Natural killer cell (primary cell): Measurements from ENCODE around the gene CCL22. TPM values are rescaled to one million over a fixed set of nuclear protein-coding genes. Genes with fewer than 3 reads are reported as not detected.

Experiments used
- ATAC-seq, 3 donors: fragments of 150-1000 bp in 2 of 3; fragments of 200-7000 bp in 1 of 3; cut with Tn5 transposase; 1 replicate in 1 of 3; 2 replicates in 2 of 3; pipeline ENCODE4 v1.10.0; 2021; ENCODE audit warnings: mild to moderate bottlenecking in 2 of 3, moderate library complexity in 2 of 3
- DNase-seq, 2 donors: peaks; one replicate each; pipeline versions ENCODE4 v3.0.0 to v3.0.0-alpha.2; 2013 to 2021; ENCODE audit warnings: mixed read lengths in 1 of 2
- H3K27ac ChIP-seq: one replicate; pipeline ENCODE4 v1.5.1; 2013; ENCODE audit warnings: mild to moderate bottlenecking, low read length
- H3K27me3 ChIP-seq: one replicate; pipeline ENCODE4 v1.6.1; 2013; ENCODE audit warnings: low read length; ENCODE audit not compliant: control insufficient read depth, insufficient read depth
- H3K36me3 ChIP-seq: one replicate; pipeline ENCODE4 v1.6.1; 2013; ENCODE audit warnings: low read length; ENCODE audit not compliant: control insufficient read depth, insufficient read depth
- H3K4me1 ChIP-seq: one replicate; pipeline ENCODE4 v1.6.1; 2013; ENCODE audit warnings: low read length; ENCODE audit not compliant: control insufficient read depth, insufficient read depth
- H3K4me3 ChIP-seq: one replicate; pipeline ENCODE4 v1.5.1; 2013; ENCODE audit warnings: low read length
- H3K9me3 ChIP-seq: one replicate; pipeline ENCODE4 v1.6.1; 2013; ENCODE audit warnings: low read length; ENCODE audit not compliant: control insufficient read depth, insufficient read depth
- H3K27ac Mint-ChIP-seq, 2 donors: one replicate each; pipeline ENCODE4 v1.8.0; 2022; ENCODE audit warnings: mild to moderate bottlenecking in 2 of 2, mixed read lengths in 2 of 2, moderate library complexity in 1 of 2
- H3K27me3 Mint-ChIP-seq, 2 donors: one replicate each; pipeline ENCODE4 v1.8.0; 2022; ENCODE audit warnings: low read depth in 2 of 2, mixed read lengths in 2 of 2
- H3K36me3 Mint-ChIP-seq: one replicate; pipeline ENCODE4 v1.8.0; 2022; ENCODE audit warnings: mixed read lengths
- H3K4me1 Mint-ChIP-seq, 2 donors: one replicate each; pipeline ENCODE4 v1.8.0; 2022; ENCODE audit warnings: mixed read lengths in 2 of 2
- H3K4me3 Mint-ChIP-seq: one replicate; pipeline ENCODE4 v1.8.0; 2022; ENCODE audit warnings: mild to moderate bottlenecking, moderate library complexity, mixed read lengths
- H3K9me3 Mint-ChIP-seq, 2 donors: one replicate each; pipeline ENCODE4 v1.8.0; 2022; ENCODE audit warnings: mixed read lengths in 2 of 2
- CTCF ChIP-seq: fragments of 200-600 bp; IDR thresholded peaks from one replicate; pipeline ENCODE4 v1.8.0; 2022; ENCODE audit warnings: antibody characterized with exemption
- WGBS: methylation state at CpG from one replicate; pipeline ENCODE4 v1.1.7; 2013; ENCODE audit warnings: missing lambda C conversion rate; ENCODE audit not compliant: insufficient coverage; 5-methylcytosine and 5-hydroxymethylcytosine counted together
- intact Hi-C: fragments of 100-400 bp; cut with micrococcal nuclease; formaldehyde crosslinking; loops from one replicate; pipeline ENCODE4 v1.14.2; 2022
- total RNA-seq, 4 donors: library from RNA; stranded (reverse); fragments of 120-200 nt in 1 of 4; gene quantifications; one replicate each; pipeline versions ENCODE4 v1.2.3 to v1.2.4, GENCODE V29; 2013 to 2022

Gene CCL22
- total RNA-seq, 3 donors from 2014 or later (not counting 1 experiment from before 2014, with no cell fraction given) = 0.14 TPM; not detected in 2

DNA sequence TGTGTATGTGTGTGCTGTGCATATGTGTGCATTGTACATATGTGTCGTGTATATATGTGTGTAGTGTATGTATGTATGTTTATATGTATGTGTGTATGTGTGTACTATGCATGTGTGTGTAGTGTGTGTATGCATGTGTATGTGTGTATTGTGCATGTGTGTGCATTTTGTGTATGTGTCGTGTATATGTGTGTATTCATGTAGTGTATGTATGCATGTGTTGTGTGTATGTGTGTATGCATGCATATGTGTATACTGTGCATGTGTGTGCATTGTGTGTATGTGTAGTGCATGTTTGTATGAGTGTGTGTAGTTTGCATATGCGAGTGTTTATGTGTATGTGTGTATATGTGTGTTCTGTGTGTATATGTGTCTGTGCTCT, 30.5 kb downstream of the CCL22 start:
- Mint-ChIP-seq H3K9me3 (no peaks in the 10 kb centered on the region), H3K36me3 (no peaks in the 10 kb centered on the region), H3K27me3 (no peaks in the 10 kb centered on the region), H3K27ac (no peak overlapping the region), H3K4me3 (no peak overlapping the region), H3K4me1 (no peaks in the 10 kb centered on the region)
- Histone ChIP-seq H3K9me3 (no peaks in the 10 kb centered on the region), H3K4me1 (peaks cover 6% of the 10 kb centered on the region), H3K36me3 (no peaks in the 10 kb centered on the region), H3K4me3 (no peak overlapping the region), H3K27ac (no peak overlapping the region), H3K27me3 (no peaks in the 10 kb centered on the region)
- TF ChIP-seq CTCF = no peak
- DNase-seq (no peak), ATAC-seq (peak in 1 of 3 donors; percentile 36)
- intact Hi-C loops = no loop called here
- WGBS = 94% methylated on average over 3 of the region's 3 CpGs

DNA sequence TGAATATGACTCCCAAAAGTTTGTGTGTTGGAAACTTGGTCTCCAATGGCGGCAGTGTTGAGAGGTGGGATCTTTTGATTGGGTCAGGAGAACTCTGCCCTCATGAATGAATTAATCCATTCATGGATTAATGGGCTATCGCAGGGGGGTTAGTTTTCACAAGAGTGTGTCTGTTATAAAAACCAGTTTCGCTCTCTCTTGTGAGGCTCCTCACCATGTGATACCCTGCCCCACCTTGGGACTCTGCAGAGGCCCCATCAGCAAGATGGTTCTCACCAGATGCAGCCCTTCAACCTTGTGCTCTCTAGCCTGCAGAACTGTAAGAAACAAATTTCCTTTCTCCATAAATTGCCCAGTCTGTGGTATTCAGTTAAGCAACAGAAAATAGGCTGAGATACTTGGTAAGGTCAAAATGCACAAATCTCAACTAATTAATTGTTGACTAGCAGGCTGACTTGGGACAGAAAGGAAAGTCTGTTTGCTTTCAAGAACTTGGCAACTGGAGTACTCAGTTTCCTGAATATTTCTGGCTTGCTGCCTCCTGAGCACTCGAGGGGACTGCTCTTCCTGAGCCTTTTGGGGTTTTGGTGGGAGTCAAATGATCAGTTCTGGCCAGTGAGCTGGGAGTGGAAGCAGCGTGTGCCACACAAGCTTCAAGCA, 32.2 kb downstream of the CCL22 start:
- DNase-seq = no peak
- Mint-ChIP-seq H3K9me3 (no peaks in the 10 kb centered on the region), H3K4me1 (no peaks in the 10 kb centered on the region), H3K4me3 (no peak overlapping the region), H3K27me3 (no peaks in the 10 kb centered on the region), H3K36me3 (no peaks in the 10 kb centered on the region), H3K27ac (no peak overlapping the region)
- ATAC-seq = no peak
- Histone ChIP-seq H3K4me3 (no peak overlapping the region), H3K36me3 (no peaks in the 10 kb centered on the region), H3K9me3 (no peaks in the 10 kb centered on the region), H3K4me1 (no peaks in the 10 kb centered on the region), H3K27ac (no peak overlapping the region), H3K27me3 (no peaks in the 10 kb centered on the region)
- no peak for TF ChIP-seq CTCF
- intact Hi-C loops = no loop called here
- 68% methylated on average over 5 of the region's 5 CpGs for WGBS

DNA sequence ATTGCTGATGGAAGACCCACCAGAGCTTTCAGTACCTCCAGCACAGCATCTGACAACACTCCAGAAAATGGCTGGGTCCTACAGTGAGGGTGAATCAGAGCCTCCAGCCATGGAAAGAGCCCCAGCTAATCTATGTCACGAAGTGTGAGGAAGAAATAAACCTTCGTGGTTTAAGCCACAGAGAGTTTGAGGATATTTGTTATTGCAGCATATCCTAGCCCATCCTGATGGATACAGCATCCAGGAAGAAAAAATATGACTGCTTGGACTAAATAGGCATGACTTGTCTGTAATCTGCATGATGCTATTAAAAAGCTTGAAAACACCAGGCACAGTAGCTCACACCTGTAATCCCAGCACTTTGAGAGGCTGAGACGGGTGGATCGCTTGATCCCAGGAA, 32.7 kb downstream of the CCL22 start:
- no peaks in the 10 kb centered on the region for H3K9me3 Mint-ChIP-seq
- Histone ChIP-seq H3K27me3 (no peaks in the 10 kb centered on the region), H3K4me3 (no peak overlapping the region), H3K9me3 (no peaks in the 10 kb centered on the region), H3K27ac (no peak overlapping the region), H3K4me1 (no peaks in the 10 kb centered on the region), H3K36me3 (no peaks in the 10 kb centered on the region)
- ATAC-seq (no peak), DNase-seq (no peak)
- H3K36me3 Mint-ChIP-seq = no peaks in the 10 kb centered on the region
- no peak overlapping the region for H3K4me3 Mint-ChIP-seq
- no peaks in the 10 kb centered on the region for H3K27me3 Mint-ChIP-seq
- no peak overlapping the region for H3K27ac Mint-ChIP-seq
- no peaks in the 10 kb centered on the region for H3K4me1 Mint-ChIP-seq
- WGBS = 64% methylated on average over 4 of the region's 4 CpGs
- intact Hi-C loops = no loop called here
- no peak for TF ChIP-seq CTCF

DNA sequence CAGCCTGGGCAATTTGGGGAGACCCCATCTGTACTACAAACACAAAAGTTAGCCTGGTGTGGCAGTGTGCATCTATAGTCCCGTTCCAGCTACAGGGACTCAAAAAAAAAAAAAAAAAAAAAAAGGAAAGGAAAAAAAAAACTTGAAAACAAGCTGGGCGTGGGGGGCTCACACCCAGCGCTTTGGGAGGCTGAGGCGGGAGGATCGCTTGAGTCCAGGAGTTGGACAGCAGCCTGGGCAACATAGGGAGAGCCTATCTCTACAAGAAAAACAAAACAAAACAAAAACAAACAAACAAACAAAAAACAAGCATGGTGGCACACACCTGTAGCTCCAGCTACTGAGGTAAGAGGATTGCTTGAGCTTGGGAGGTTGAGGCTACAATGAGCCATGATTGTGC, 33.1 kb downstream of the CCL22 start:
- H3K27me3 ChIP-seq = no peaks in the 10 kb centered on the region
- H3K9me3 ChIP-seq = no peaks in the 10 kb centered on the region
- H3K9me3 Mint-ChIP-seq = no peaks in the 10 kb centered on the region
- no peaks in the 10 kb centered on the region for H3K4me1 ChIP-seq
- no peak overlapping the region for H3K27ac ChIP-seq
- no peaks in the 10 kb centered on the region for H3K36me3 Mint-ChIP-seq
- H3K4me1 Mint-ChIP-seq = no peaks in the 10 kb centered on the region
- no peaks in the 10 kb centered on the region for H3K27me3 Mint-ChIP-seq
- no peak overlapping the region for H3K4me3 ChIP-seq
- no peak overlapping the region for H3K27ac Mint-ChIP-seq
- TF ChIP-seq CTCF = no peak
- no peak for ATAC-seq
- intact Hi-C loops = no loop called here
- no peak for DNase-seq
- H3K36me3 ChIP-seq = no peaks in the 10 kb centered on the region
- WGBS = 85% methylated on average over 4 of the region's 5 CpGs
- no peak overlapping the region for H3K4me3 Mint-ChIP-seq
